Measurements from ENCODE around the gene ZNF23. TPM values are rescaled to one million over a fixed set of nuclear protein-coding genes. Genes with fewer than 3 reads are reported as not detected.

The ZNF23 gene
- polyA plus RNA-seq, 1 experiment, result 14.8 TPM

GRCh38 chr16:71431176-71431575, 30.9 kb downstream of the ZNF23 start:
- H3K9me3 ChIP-seq (ENCODE audit: control insufficient read depth, insufficient read depth, low read length), result peaks cover 4% of the 10 kb centered on the region; the same call in 1 of the 2 replicates
- H3K4me3 ChIP-seq (ENCODE audit: low read depth, low read length), result no peak overlapping the region
- POLR2A ChIA-PET, result no interaction called here
- no peak overlapping the region for H3K27ac ChIP-seq (ENCODE audit: low read depth, low read length)
- H3K27me3 ChIP-seq (ENCODE audit: control insufficient read depth, insufficient read depth, low read length), result peaks cover 3% of the 10 kb centered on the region
- CTCF ChIA-PET, result interaction anchor here (1.2 kb wide), 1 partner anchor 18 kb away, joined by 3 read pairs; no protein-coding TSS in a partner anchor
- DNase-seq (ENCODE audit: low read depth, low spot score), result no peak
- no peak for TF ChIP-seq CTCF (IDR thresholded peaks at IDR 0.05; ENCODE audit: low read depth, low read length)

GRCh38 chr16:71430744-71431143, 31.3 kb downstream of the ZNF23 start:
- POLR2A ChIA-PET, result no interaction called here

GRCh38 chr16:71429581-71429980, 32.5 kb downstream of the ZNF23 start:
- ChIA-PET CTCF (interaction anchor here (0.9 to 2.1 kb wide), 4 partner anchors 17 to 182 kb away, joined by 3 to 8 read pairs (median 4); no protein-coding TSS in a partner anchor), POLR2A (no interaction called here)
- no peak overlapping the region for H3K4me3 ChIP-seq (ENCODE audit: low read depth, low read length)
- DNase-seq (ENCODE audit: low read depth, low spot score), result no peak
- TF ChIP-seq CTCF (IDR thresholded peaks at IDR 0.05; ENCODE audit: low read depth, low read length), result no peak
- peaks cover 4% of the 10 kb centered on the region; the same call in 1 of the 2 replicates for H3K9me3 ChIP-seq (ENCODE audit: control insufficient read depth, insufficient read depth, low read length)
- peaks cover 15% of the 10 kb centered on the region for H3K27me3 ChIP-seq (ENCODE audit: control insufficient read depth, insufficient read depth, low read length)
- H3K27ac ChIP-seq (ENCODE audit: low read depth, low read length), result no peak overlapping the region

More at GRCh38 chr16:71430744-71431143, 31.3 kb downstream of the ZNF23 start:
- TF ChIP-seq CTCF (IDR thresholded peaks at IDR 0.05; ENCODE audit: low read depth, low read length), result no peak
- H3K4me3 ChIP-seq (ENCODE audit: low read depth, low read length), result no peak overlapping the region
- H3K27ac ChIP-seq (ENCODE audit: low read depth, low read length), result no peak overlapping the region
- H3K9me3 ChIP-seq (ENCODE audit: control insufficient read depth, insufficient read depth, low read length), result peaks cover 4% of the 10 kb centered on the region; the same call in 1 of the 2 replicates
- CTCF ChIA-PET, result no interaction called here
- DNase-seq (ENCODE audit: low read depth, low spot score), result no peak
- H3K27me3 ChIP-seq (ENCODE audit: control insufficient read depth, insufficient read depth, low read length), result peaks cover 7% of the 10 kb centered on the region

GRCh38 chr16:71428883-71429282, 33.2 kb downstream of the ZNF23 start:
- CTCF ChIA-PET, result interaction anchor here (1.0 to 2.1 kb wide), 4 partner anchors 16 to 117 kb away, joined by 4 to 8 read pairs (median 5); no protein-coding TSS in a partner anchor
- Histone ChIP-seq H3K9me3 (ENCODE audit: control insufficient read depth, insufficient read depth, low read length) (peaks cover 4% of the 10 kb centered on the region; the same call in 1 of the 2 replicates), H3K27ac (ENCODE audit: low read depth, low read length) (no peak overlapping the region), H3K4me3 (ENCODE audit: low read depth, low read length) (no peak overlapping the region), H3K27me3 (ENCODE audit: control insufficient read depth, insufficient read depth, low read length) (peaks cover 15% of the 10 kb centered on the region)
- POLR2A ChIA-PET, result no interaction called here
- DNase-seq (ENCODE audit: low read depth, low spot score), result no peak
- no peak for TF ChIP-seq CTCF (IDR thresholded peaks at IDR 0.05; ENCODE audit: low read depth, low read length)

- CTCF ChIA-PET, result interaction anchor here (1.7 to 2.1 kb wide), 2 partner anchors 16 to 72 kb away, joined by 6 to 8 read pairs; no protein-coding TSS in a partner anchor
Observed at GRCh38 chr16:71428385-71428784, 33.7 kb downstream of the ZNF23 start.

More at GRCh38 chr16:71428385-71428784, 33.7 kb downstream of the ZNF23 start:
- Histone ChIP-seq H3K27me3 (ENCODE audit: control insufficient read depth, insufficient read depth, low read length) (peaks cover 15% of the 10 kb centered on the region), H3K27ac (ENCODE audit: low read depth, low read length) (no peak overlapping the region), H3K4me3 (ENCODE audit: low read depth, low read length) (no peak overlapping the region), H3K9me3 (ENCODE audit: control insufficient read depth, insufficient read depth, low read length) (peaks cover 4% of the 10 kb centered on the region; the same call in 1 of the 2 replicates)
- POLR2A ChIA-PET, result no interaction called here
- TF ChIP-seq CTCF (IDR thresholded peaks at IDR 0.05; ENCODE audit: low read depth, low read length), result no peak
- no peak for DNase-seq (ENCODE audit: low read depth, low spot score)
